ENCODE data around the gene PPP1R3G. TPM values are rescaled to one million over a fixed set of nuclear protein-coding genes. Genes with fewer than 3 reads are reported as not detected.

PPP1R3G gene
- polyA plus RNA-seq, 4 donors, result 1.4 to 2.9 (median 2.2) TPM

GRCh38 chr6:5135788-5136376 lies 50.7 kb downstream of the PPP1R3G start:
- DNase-seq (ENCODE audit: low read depth in 4 of 4, low spot score in 3 of 4), result no peak

- no peak for DNase-seq (ENCODE audit: low read depth in 4 of 4, low spot score in 3 of 4)
Observed at GRCh38 chr6:5136851-5137250, 51.7 kb downstream of the PPP1R3G start.

Other genes starting within 250 kb of the PPP1R3G start
- gene RPP40, start 81.3 kb upstream of the PPP1R3G start, polyA plus RNA-seq (ENCODE audit: insufficient read length in 4 of 4), result 10 to 100 TPM; 11.6 to 12.5 (median 12.1) TPM
- 10 to 100 TPM; 40.7 to 45.8 (median 43.6) TPM for gene LYRM4, start 175.6 kb downstream of the PPP1R3G start, polyA plus RNA-seq (ENCODE audit: insufficient read length in 4 of 4)
- 10 to 100 TPM; 19.6 to 21.8 (median 20.5) TPM for gene FARS2, start 176.2 kb downstream of the PPP1R3G start, polyA plus RNA-seq (ENCODE audit: insufficient read length in 4 of 4)